HG02981 (cell line): ENCODE results near the gene LRPAP1.
"Not testable (repeated sequence)": the region's sequence is repeated elsewhere in the genome, so short reads cannot be mapped to it uniquely, and the experiment has no call there.

ENCODE experiments used
- ATAC-seq: cut with Tn5 transposase; IDR thresholded peaks from one replicate; pipeline ENCODE4 v1.9.1; 2021; ENCODE audit warnings: mild to moderate bottlenecking, moderate library complexity; ENCODE audit not compliant: unreplicated experiment

Gene LRPAP1

DNA sequence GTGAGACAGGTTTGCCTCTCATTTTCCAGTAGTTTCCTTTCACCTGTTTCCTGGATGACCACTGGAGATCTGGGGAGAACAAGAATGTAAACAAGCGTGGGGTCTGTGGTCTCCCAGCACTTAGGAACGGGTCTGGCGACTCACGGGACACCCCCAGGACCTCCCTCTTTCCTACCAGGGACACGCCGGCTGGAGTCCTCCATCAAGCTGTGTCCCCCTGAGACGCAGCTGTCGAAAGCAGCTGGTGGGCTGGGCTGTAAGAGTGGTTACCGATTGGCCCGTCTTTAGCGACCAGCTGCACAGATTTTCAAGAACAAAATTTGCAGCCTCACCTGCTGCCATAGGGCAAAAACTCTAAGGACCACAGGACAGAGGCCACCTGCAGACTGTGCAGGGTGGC lies 11.9 kb downstream of the LRPAP1 start:
- no peak for ATAC-seq

DNA sequence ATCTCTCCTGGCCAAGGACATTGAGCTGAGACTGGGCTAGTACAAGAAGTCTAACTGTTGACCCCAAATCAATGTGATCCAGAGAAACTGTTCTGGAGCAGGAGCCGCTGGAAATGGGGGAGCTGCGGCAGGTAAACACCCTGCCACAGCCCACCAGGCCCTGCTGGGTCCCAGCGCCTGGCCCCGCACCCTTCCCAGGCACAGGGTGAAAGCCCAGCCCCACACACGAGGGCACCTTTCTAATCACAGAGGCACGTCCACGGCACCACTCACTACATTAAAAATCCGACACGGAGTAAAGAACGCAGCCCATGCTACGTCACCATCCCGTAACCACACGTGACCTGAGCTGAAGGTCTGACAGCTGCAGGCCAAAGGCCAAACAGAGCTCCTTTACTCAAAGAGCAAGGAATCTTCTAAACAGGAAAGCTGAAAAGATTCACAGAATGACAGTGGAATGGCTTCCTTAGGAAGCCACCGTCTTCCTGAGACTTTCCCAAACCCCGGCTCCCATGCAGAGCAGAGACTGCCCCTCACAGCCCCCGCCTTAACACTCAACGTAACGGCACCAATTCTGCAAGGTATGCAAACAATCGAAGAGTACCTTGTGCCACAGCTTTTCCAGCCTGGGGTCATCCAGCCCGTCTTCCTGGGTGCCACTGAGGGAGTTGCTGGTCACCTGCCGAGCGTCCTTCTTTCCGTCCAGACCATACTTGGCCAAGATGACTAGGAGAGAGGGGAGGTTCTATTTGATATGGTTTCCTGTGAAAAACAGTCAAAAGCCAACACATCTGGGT lies 12.6 kb downstream of the LRPAP1 start:
- no peak for ATAC-seq

- no peak for ATAC-seq
These were observed 13.3 kb downstream of the LRPAP1 start for GRCh38 chr4:3518941-3519340.

- no peak for ATAC-seq
These were observed 13.7 kb downstream of the LRPAP1 start for GRCh38 chr4:3518511-3518880.

DNA sequence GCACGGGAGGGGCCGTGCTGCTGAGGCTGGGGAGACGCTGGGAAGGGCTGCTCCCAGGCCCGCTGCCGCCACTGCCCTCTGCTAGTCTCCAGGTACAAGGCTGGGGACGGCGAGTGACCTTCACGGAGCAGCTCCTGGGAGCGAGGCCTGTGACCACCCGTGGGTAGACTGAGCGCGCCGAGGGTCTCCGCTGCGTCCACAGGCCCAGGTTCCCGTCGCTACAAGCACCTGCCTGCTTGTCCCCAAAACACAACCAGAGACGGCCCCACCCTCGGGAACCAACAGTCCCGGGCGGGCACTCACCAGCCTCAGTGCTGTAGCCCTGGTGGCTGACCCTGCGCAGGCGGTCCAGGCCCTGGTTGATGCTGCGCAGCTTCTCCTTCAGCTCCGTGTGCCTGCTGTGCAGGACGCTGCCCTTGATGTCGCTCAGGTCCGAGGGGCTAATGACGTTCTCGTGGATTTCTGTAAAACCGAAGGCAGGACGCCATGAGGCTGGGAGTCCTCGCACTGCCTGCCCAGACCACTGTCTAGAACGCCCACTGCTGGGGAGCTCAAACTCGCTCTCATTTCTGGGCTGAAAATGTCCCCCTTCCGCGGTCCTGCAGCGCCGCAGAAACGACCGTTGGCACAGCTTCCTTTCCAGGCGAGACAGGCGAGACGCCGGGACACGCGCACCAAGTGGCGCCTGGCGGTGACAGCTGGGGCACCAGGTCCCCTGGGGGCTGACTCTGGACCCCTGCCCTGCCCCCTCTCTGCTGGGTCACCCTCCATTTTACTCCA lies 14.3 kb downstream of the LRPAP1 start:
- ATAC-seq: no peak

- no peak for ATAC-seq
These were observed 15.1 kb downstream of the LRPAP1 start for GRCh38 chr4:3516836-3517730.

DNA sequence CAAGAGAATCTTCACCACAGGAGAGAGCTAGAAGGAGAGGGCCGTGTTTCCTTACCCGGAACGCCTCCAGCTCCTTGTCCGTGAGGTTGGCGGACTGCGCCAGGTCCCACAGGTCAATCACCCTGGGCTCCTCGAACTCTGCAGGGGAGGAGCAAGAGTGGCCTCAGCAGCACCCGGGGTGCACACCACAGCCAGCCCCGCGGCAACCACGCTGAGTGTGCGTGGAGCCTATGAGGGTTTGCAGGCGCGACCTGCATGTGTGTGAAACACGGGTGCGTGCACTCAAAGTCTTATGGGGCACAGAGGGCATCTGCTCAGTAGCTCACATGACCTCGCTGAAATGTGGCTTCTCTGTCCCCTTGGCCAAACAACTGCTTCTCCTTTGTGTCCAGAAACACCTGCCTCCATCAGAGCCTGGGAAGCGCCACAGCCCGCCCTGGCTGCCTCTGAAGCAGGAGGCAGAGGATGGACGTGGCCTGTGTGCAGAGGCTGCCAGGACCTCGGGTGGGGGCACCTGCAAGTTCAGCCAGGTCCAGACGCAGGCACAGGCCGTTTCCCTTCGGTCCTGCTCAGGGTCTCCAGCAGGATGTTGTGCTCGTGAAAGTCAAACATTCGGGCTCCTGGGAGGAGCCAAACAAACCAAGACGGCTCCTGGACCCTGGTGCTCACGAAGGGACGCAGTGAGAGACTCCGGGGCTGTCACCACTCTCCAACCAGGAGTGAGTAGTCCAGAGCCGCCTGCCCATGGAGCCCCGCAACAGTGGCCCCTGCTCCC lies 16.0 kb downstream of the LRPAP1 start:
- no peak for ATAC-seq

DNA sequence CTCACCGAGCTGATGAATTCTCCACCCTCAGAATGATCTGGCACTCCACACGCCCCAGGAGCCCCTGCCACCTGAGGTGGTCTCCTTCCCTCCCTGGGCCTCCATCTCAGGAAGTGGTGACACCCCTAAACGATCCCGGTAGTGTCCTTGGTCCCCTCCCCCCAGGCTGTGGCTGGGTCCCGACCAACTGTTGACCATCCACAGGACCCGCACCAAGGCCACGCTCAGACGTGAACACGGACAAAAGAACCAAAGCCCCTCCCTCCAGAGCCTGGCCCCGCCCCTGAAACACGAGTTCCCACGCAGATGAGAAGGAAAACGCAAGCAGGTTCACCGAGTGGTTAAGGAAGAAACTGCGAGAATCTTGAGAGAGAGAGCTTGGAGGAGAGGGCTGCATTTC lies 16.6 kb downstream of the LRPAP1 start:
- no peak for ATAC-seq

DNA sequence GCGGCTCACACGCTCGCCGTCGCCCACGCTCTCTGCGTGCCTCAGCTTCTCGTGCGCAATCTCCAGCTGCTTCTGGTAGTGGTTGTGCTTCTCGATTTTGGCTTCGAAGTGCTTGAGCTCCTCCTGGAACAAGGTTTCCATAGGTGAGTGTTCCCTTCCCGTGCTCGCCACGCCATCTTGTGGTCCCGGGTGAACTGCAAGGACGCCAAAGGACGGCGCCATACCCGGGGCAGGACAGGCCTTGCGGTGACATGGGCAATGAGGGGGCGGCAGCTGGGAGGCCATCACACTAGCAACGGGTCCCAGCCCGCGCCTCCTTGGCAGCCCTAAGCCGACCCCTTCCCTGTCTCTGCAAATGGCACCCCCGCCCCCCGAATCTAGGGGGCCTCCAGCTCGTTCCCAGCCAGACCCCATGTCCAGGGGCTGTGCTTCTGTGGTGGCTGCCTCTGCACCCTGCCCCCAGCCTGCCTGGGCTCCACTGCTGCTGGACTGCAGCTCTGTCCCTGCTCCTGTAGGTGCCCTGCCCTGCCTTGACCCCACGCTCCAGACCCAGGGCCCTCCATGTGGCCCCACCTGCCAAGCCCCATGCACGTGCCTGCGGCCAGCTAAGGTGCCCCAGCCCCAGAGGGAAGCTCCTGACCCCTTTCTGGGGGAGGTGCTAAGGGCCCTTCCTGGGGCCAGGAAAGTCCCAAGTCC lies 17.3 kb downstream of the LRPAP1 start:
- no peak for ATAC-seq

GRCh38 chr4:3514221-3514780 lies 17.9 kb downstream of the LRPAP1 start:
- no peak for ATAC-seq

DNA sequence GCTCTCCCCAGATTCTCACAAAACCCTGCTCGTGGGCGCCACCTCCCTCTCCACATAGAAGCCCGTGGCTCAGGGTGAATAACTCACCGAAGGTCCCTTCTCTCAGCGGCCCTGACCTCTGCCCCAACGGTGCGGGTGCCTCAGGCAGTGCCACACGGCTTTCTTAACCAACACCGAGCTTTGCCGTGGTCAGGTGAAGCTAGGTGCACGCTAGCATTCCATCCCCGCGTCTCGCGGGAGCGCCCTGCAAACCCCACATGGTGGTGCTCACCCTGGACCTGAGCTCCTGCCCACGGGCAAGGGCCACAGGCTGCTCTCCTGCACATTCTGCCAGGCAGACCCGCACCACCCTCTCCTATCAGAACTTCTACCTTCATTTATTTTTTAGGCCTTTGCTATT lies 18.4 kb downstream of the LRPAP1 start:
- no peak for ATAC-seq

- ATAC-seq: no peak
These were observed 19.5 kb downstream of the LRPAP1 start for GRCh38 chr4:3512719-3513118.

GRCh38 chr4:3512279-3512678 lies 19.9 kb downstream of the LRPAP1 start:
- no peak for ATAC-seq

DNA sequence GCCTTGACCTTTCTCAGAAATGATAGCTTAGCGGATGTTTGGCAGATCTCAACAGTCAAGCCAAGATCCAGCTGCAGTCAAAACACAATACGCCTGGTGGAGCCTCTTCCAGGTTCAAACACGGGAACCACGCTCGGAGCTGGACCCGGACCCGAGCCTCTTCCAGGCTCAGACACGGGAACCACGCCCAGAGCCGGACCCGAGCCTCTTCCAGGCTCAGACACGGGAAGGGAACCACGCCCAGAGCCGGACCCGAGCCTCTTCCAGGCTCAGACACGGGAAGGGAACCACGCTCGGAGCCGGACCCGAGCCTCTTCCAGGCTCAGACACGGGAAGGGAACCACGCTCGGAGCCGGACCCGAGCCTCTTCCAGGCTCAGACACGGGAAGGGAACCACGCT lies 20.6 kb downstream of the LRPAP1 start:
- ATAC-seq: not testable (repeated sequence)

GRCh38 chr4:3511187-3511586 lies 21.0 kb downstream of the LRPAP1 start:
- ATAC-seq: no peak

DNA sequence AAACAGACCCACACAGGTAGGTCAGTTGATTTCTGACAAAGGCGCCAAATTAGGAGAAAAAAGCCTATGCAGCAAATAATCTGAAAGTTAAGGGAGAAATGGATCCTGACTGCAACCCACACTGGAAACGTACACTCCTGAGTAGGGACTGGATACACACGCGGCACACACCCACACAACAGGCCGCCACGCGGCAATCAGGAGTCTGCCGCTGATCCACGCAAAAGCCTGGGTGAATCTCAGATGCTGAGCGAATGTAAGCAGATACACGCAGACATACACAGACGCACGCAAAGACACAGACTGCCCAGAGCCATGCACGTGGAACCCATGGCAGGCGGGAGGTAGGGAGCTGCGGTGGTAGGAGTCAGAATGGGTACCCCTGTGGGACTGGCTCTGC lies 21.7 kb downstream of the LRPAP1 start:
- no peak for ATAC-seq

DNA sequence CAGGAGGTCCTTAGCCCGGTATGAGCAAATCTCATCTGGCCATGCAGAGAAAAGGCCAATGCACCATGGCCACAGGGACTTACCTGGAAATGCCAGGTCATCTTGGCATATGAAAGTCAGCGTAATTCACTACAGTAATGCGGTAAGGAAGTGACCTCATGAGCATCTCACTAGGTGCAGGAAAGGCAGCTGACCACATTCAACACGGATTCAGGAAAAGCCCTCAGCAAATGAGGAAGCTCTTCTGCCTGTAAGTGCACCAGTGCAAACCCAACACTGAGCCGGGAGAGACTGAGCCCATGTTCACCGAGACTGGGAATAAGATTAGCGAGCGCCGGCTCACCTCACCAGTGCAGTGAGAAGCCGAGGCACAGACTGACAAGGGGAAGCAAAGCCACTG lies 23.7 kb downstream of the LRPAP1 start:
- ATAC-seq: no peak

DNA sequence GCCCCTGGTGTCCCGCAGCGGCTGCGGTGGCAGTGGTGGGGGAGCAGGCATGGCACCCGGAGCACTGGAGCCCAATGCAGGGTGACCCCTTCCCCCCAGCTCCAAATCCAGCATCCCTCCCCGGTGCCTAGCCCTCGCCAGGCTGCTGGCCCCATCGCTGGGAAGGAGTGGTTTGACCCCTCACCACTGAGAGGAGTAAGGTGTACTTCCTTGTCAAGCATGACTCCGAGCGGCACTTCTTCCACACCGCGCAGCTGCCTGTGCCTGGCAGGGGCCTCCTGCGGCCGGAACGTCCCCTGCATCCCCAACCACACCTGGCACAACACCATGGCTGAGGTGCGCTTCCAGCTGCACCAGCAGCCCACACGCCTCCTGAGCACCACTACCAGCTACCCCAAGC lies 27.0 kb downstream of the LRPAP1 start:
- ATAC-seq: no peak
